ENCODE measurements around the gene MEGF9.
"Not testable (repeated sequence)": the region's sequence is repeated elsewhere in the genome, so short reads cannot be mapped to it uniquely, and the experiment has no call there.

MEGF9 gene

DNA sequence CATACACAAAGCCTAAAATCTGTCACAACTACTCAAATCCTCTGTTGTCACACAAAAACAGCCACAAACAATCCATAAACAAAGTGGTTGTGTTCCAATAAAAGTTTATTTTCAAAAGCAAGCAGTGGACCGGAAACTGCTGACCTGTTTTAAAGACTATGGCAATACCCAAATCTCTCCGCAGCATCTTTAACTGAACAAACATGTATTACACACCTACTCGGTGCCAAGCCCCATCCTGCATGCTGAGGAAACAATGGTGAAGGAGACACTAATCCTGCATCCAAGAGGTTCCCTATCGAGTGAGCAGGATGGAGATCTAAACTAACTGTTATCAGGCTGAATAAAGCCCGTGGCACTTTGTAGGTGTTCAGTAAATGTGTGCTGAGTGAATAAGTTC is 145.5 kb downstream of the MEGF9 start:
- no peak for DNase-seq

DNA sequence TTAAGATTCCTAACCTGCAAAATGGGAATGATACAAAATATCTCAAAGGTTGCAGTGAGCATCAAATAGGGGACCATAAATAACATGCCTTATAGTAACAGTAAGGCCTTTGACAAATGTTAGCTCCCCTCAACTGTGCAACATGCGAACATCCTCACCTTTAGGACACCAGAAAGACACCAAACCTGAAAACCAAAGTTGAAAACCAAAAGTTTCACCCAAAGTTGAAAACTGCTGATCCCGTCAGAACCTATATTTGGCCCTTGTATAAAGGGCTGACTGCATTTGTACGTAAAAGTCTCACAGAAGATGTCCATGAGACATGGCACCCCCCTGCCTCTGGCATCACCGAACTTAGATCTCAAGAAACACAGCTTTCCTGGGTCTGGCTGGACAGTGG is 146.4 kb downstream of the MEGF9 start:
- DNase-seq: no peak

DNA sequence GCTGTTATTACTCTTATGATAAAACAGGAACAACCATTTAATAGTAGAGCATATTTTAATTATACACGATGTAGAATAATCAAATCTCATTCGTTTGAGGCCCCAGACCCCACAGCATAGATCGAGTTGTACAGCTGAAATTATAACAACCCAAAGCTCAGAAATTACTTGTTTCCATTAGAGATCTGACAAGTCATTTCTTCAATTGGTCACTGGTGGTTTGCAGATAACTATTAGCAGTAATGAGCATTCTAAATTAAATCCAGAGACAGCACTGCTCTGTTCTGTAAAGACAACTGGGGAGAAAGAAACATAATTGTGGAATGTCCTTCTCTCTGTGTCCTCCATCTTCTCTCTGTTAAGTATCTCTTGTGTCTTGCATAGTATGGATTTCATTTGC is 147.2 kb downstream of the MEGF9 start:
- no peak for DNase-seq

DNA sequence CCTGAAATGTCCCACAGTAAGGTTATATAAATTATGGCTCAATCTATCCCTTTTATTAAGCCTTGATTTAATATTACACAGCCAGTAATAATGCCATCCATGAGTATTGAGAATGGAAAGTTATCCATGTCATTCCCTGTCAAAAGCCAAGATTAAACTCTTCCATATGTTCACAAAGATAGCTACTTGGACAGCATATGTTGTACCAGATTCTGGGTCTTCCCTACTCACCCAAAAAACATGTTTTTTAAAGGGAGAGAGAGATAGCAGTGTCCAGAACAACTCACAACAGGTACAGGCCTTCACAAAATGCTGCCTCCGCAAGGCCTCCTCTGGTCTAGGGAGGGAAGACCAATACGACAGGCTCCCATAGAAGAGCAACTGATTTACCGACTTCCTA is 149.7 kb downstream of the MEGF9 start:
- DNase-seq: no peak

DNA sequence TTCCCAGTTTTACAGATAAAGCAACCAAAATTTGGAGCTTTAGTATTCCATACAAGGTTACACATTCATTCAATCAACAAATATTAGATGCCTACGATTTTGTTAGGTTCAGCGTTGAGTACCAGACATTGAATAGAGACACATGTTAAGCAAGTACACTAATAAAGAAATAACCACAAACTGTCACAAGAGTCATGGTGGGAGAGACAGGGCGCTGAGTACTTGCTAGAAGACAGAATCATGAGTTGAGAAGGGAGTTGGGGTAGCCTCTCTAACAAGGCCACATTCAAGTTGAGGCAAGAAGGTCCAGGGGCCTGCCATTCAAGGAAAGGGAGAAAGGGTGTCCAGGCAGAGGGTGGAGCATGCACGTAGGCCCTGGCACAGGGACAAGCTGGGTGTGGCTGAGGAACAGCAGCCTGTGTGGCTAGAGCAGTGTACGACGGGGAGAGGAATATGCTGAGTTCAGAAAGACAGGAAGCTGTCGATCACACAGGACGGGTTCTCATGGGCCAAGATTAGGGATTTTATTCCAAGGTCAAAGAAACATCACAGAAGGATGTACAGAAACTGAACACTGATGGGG is 151.3 kb downstream of the MEGF9 start:
- no peak for DNase-seq

DNA sequence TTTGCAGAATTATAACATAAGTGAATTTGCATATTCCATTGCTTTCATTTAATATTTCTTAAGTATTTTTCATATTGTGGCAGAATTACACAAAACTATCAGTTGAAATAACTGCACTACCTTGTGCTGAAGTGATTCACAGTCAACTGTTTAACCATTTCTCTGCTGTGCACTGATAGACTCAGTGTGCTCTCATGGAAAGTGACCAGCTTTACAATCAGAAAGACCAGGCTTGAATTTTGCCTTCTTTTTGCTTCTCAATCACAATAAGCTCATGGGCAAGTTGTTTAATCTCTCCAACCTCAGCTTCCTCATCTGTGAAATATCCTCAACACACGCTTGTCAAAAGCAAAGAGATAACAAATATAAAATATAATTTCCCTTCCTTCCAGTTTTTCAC is 152.6 kb downstream of the MEGF9 start:
- DNase-seq: no peak

DNA sequence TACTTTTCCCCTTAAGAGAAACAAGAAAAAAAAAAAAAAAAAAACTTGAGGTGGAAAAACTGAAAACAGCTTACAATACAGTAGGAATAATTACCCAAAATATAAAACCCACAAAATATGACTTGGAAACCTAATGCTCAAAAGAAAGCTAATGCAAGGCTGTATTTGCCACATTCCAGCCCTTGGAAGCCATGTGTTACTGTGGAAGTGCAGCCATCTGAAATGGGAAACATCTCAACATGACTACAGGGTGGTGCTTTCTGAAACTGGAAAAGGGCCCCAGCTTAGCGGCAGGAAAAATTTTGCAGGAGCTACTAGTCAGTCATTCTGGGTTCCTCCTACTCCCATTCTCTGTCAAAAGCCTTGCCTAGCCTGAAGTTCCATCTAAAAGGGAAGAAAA is 154.7 kb downstream of the MEGF9 start:
- DNase-seq: no peak

DNA sequence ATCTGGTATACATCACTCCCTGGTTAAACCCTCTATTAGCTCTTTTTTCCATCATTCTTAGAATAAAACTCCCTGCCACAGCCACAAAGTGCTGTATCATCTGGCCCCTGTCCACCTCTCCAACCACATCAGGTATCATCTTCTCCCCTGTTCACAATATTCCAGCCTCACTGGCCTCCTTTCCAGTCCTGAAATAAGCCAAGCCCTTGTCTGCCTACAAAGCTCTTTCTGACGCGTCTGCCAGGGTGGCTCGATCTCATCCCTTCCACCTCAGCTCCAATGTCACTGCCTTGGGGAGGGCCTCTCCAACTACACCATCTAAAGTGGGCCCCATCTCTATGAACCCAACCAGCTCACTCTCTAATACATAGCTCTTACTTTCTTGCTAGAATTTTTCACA is 155.8 kb downstream of the MEGF9 start:
- no peak for DNase-seq

DNA sequence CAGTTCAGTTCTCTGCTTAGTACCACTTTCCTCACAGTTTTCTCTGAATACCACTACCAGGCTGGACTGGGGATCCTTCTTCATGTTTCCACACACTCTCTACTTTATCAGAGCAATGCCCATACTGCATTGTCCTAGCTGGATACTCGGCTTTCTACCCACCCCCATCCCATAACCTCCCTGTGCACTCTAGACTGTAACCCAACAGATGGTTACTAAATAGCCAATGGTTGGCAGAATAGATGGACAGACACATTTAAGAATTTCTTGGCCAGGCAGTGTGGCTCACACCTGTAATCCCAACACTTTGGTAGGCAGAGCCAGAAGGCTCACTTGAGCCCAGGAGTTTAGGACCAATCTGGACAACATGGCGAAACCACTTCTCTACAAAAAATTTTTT is 157.1 kb downstream of the MEGF9 start:
- no peak for DNase-seq

DNA sequence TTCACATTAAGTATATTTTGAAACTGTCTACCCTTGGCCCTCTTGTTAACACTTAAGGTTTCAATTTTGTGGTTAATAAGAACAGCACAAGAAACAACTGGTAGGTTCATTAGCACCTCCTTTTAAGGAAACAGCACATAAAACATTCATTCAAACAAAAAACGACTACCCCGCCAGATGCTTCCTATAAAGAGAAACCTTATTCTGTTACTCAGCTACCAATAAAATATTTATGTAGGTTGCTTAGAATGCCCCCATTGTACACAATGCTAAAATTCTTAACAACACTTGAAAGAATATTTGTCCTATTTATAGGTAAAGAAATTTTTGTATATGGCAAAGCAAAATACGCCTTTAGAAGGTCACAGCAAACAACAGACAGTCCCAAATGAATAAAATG is 157.5 kb downstream of the MEGF9 start:
- no peak for DNase-seq

DNA sequence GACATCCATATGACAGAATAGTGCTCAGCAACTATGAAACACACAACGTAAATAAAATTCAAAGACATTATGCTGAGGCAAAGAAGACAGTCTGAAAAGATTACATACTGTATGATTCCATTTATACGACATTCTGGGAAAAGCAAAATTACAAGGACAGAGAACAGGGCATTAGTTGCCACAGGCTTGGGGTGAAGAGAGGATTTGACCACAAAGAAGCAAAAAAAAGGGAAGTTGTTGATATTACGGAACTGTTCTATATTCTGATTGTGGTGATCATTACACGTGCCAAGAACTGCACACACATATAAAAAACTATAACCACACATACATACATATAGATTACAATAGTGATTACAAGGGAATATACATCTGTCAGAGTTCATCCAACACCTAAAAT is 158.4 kb downstream of the MEGF9 start:
- DNase-seq: no peak

DNA sequence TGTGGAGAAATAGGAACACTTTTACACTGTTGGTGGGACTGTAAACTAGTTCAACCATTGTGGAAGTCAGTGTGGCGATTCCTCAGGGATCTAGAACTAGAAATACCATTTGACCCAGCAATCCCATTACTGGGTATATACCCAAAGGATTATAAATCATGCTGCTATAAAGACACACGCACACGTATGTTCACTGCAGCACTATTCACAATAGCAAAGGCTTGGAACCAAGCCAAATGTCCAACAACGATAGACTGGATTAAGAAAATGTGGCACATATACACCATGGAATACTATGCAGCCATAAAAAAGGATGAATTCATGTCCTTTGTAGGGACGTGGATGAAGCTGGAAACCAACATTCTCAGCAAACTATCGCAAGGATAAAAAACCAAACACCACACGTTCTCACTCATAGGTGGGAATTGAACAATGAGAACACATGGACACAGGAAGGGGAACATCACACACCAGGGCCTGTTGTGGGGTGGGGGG is 162.0 kb downstream of the MEGF9 start:
- DNase-seq: not testable (repeated sequence)

Data from activated effector memory CD4-positive, alpha-beta T cell treated with anti-CD3 and anti-CD28 coated beads, Interleukin-2, amount 50 U/mL, for 16 hours (primary cell).